Natural killer cell (primary cell): ENCODE results near the gene PAQR5. TPM values are rescaled to one million over a fixed set of nuclear protein-coding genes. Genes with fewer than 3 reads are reported as not detected.

Source experiments
- ATAC-seq, 3 donors: fragments of 150-1000 bp in 2 of 3; fragments of 200-7000 bp in 1 of 3; cut with Tn5 transposase; 1 replicate in 1 of 3; 2 replicates in 2 of 3; pipeline ENCODE4 v1.10.0; 2021; ENCODE audit warnings: mild to moderate bottlenecking in 2 of 3, moderate library complexity in 2 of 3
- DNase-seq, 2 donors: peaks; one replicate each; pipeline versions ENCODE4 v3.0.0 to v3.0.0-alpha.2; 2013 to 2021; ENCODE audit warnings: mixed read lengths in 1 of 2
- H3K27ac ChIP-seq: one replicate; pipeline ENCODE4 v1.5.1; 2013; ENCODE audit warnings: mild to moderate bottlenecking, low read length
- H3K27me3 ChIP-seq: one replicate; pipeline ENCODE4 v1.6.1; 2013; ENCODE audit warnings: low read length; ENCODE audit not compliant: control insufficient read depth, insufficient read depth
- H3K36me3 ChIP-seq: one replicate; pipeline ENCODE4 v1.6.1; 2013; ENCODE audit warnings: low read length; ENCODE audit not compliant: control insufficient read depth, insufficient read depth
- H3K4me1 ChIP-seq: one replicate; pipeline ENCODE4 v1.6.1; 2013; ENCODE audit warnings: low read length; ENCODE audit not compliant: control insufficient read depth, insufficient read depth
- H3K4me3 ChIP-seq: one replicate; pipeline ENCODE4 v1.5.1; 2013; ENCODE audit warnings: low read length
- H3K9me3 ChIP-seq: one replicate; pipeline ENCODE4 v1.6.1; 2013; ENCODE audit warnings: low read length; ENCODE audit not compliant: control insufficient read depth, insufficient read depth
- H3K27ac Mint-ChIP-seq, 2 donors: one replicate each; pipeline ENCODE4 v1.8.0; 2022; ENCODE audit warnings: mild to moderate bottlenecking in 2 of 2, mixed read lengths in 2 of 2, moderate library complexity in 1 of 2
- H3K27me3 Mint-ChIP-seq, 2 donors: one replicate each; pipeline ENCODE4 v1.8.0; 2022; ENCODE audit warnings: low read depth in 2 of 2, mixed read lengths in 2 of 2
- H3K36me3 Mint-ChIP-seq: one replicate; pipeline ENCODE4 v1.8.0; 2022; ENCODE audit warnings: mixed read lengths
- H3K4me1 Mint-ChIP-seq, 2 donors: one replicate each; pipeline ENCODE4 v1.8.0; 2022; ENCODE audit warnings: mixed read lengths in 2 of 2
- H3K4me3 Mint-ChIP-seq: one replicate; pipeline ENCODE4 v1.8.0; 2022; ENCODE audit warnings: mild to moderate bottlenecking, moderate library complexity, mixed read lengths
- H3K9me3 Mint-ChIP-seq, 2 donors: one replicate each; pipeline ENCODE4 v1.8.0; 2022; ENCODE audit warnings: mixed read lengths in 2 of 2
- WGBS: methylation state at CpG from one replicate; pipeline ENCODE4 v1.1.7; 2013; ENCODE audit warnings: missing lambda C conversion rate; ENCODE audit not compliant: insufficient coverage; 5-methylcytosine and 5-hydroxymethylcytosine counted together
- intact Hi-C: fragments of 100-400 bp; cut with micrococcal nuclease; formaldehyde crosslinking; loops from one replicate; pipeline ENCODE4 v1.14.2; 2022
- total RNA-seq, 4 donors: library from RNA; stranded (reverse); fragments of 120-200 nt in 1 of 4; gene quantifications; one replicate each; pipeline versions ENCODE4 v1.2.3 to v1.2.4, GENCODE V29; 2013 to 2022
- TF ChIP-seq, protein P1 (sequence below): fragments of 200-600 bp; IDR thresholded peaks from one replicate; pipeline ENCODE4 v1.8.0; 2022; ENCODE audit warnings: antibody characterized with exemption

Gene PAQR5
- total RNA-seq, 3 donors from 2014 or later (not counting 1 experiment from before 2014, with no cell fraction given) = 0.40 to 1.1 (median 0.59) TPM

DNA sequence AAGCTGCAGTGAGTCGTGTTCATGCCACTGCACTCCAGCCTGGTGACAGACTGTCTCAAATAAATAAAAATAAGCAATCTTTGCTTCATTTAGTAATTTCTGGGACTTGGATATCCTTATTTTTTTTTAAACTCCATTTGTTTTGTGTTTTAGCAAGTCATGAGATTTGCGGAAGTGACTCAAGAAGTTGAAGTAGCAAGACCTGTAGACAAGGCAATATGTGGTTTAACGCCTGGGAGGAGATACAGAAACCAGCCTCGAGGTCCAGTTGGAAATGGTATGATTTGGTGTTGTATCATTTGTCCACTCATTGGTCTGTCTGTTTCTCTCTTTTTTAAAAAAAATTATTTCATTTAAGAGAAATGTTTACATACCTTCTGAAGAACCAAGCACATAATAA lies 137.3 kb downstream of the PAQR5 start:
- Mint-ChIP-seq H3K4me3 (no peak overlapping the region), H3K27ac (no peak overlapping the region), H3K9me3 (no peaks in the 10 kb centered on the region), H3K4me1 (no peaks in the 10 kb centered on the region), H3K27me3 (no peaks in the 10 kb centered on the region), H3K36me3 (no peaks in the 10 kb centered on the region)
- Histone ChIP-seq H3K4me1 (no peaks in the 10 kb centered on the region), H3K4me3 (no peak overlapping the region), H3K27ac (no peak overlapping the region), H3K27me3 (no peaks in the 10 kb centered on the region), H3K9me3 (no peaks in the 10 kb centered on the region), H3K36me3 (no peaks in the 10 kb centered on the region)
- TF ChIP-seq, protein P1, sequence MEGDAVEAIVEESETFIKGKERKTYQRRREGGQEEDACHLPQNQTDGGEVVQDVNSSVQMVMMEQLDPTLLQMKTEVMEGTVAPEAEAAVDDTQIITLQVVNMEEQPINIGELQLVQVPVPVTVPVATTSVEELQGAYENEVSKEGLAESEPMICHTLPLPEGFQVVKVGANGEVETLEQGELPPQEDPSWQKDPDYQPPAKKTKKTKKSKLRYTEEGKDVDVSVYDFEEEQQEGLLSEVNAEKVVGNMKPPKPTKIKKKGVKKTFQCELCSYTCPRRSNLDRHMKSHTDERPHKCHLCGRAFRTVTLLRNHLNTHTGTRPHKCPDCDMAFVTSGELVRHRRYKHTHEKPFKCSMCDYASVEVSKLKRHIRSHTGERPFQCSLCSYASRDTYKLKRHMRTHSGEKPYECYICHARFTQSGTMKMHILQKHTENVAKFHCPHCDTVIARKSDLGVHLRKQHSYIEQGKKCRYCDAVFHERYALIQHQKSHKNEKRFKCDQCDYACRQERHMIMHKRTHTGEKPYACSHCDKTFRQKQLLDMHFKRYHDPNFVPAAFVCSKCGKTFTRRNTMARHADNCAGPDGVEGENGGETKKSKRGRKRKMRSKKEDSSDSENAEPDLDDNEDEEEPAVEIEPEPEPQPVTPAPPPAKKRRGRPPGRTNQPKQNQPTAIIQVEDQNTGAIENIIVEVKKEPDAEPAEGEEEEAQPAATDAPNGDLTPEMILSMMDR = no peak
- ATAC-seq (no peak), DNase-seq (no peak)
- 80% methylated on average over 4 of the region's 4 CpGs for WGBS
- intact Hi-C loops = no loop called here

DNA sequence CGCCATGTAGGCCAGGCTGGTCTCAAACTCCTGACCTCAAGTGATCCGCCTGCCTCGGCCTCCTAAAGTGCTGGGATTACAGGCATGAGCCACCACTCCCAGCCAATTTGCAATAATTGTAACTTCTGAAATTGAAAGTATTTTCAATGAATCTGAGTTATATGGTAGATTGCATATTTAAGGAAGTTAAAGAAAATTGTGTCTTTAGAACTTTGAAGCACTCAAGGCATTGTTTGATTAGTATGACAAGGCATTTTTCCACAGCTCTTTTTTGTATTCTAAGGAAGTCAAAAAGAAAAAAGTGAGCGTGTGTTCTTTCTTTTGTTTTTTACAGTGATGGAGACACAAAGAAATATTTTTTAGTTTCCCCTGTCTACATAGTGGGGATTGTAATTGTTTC lies 138.2 kb downstream of the PAQR5 start:
- TF ChIP-seq, protein P1 = no peak
- no peak overlapping the region for H3K27ac Mint-ChIP-seq
- Histone ChIP-seq H3K9me3 (no peaks in the 10 kb centered on the region), H3K27me3 (no peaks in the 10 kb centered on the region), H3K4me1 (no peaks in the 10 kb centered on the region), H3K27ac (no peak overlapping the region), H3K36me3 (no peaks in the 10 kb centered on the region), H3K4me3 (no peak overlapping the region)
- intact Hi-C loops = no loop called here
- H3K4me3 Mint-ChIP-seq = no peak overlapping the region
- H3K4me1 Mint-ChIP-seq = no peaks in the 10 kb centered on the region
- DNase-seq = no peak
- no peak for ATAC-seq
- WGBS = 100% methylated on average over 3 of the region's 4 CpGs
- no peaks in the 10 kb centered on the region for H3K27me3 Mint-ChIP-seq
- H3K9me3 Mint-ChIP-seq = no peaks in the 10 kb centered on the region
- no peaks in the 10 kb centered on the region for H3K36me3 Mint-ChIP-seq

DNA sequence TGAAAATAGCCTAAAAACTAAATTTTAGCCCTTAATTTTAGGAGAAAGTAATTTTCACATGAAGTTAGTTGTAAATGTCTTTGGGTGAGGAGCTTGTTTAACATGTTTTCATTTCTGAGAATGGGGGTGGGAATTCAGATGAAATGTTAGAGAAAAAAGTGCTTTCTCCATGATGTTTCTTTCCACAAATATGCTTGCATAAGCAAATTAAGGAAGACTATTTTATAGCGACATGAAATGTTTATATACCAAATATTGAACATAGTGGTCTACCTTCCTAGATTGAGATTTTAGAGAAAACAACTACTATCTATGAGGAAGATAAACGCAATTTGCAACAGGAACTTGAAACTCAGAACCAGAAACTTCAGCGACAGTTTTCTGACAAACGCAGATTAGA lies 140.9 kb downstream of the PAQR5 start:
- Mint-ChIP-seq H3K4me3 (no peak overlapping the region), H3K9me3 (no peaks in the 10 kb centered on the region), H3K27me3 (no peaks in the 10 kb centered on the region), H3K27ac (no peak overlapping the region), H3K36me3 (no peaks in the 10 kb centered on the region), H3K4me1 (peaks cover 5 to 6% of the 10 kb centered on the region in 2 donors)
- no peaks in the 10 kb centered on the region for H3K36me3 ChIP-seq
- no peaks in the 10 kb centered on the region for H3K9me3 ChIP-seq
- 84% methylated on average over 3 of the region's 4 CpGs for WGBS
- no peaks in the 10 kb centered on the region for H3K27me3 ChIP-seq
- intact Hi-C loops = no loop called here
- no peak overlapping the region for H3K27ac ChIP-seq
- TF ChIP-seq, protein P1 = no peak
- no peak overlapping the region for H3K4me3 ChIP-seq
- DNase-seq (no peak), ATAC-seq (no peak)
- peaks cover 5% of the 10 kb centered on the region for H3K4me1 ChIP-seq

DNA sequence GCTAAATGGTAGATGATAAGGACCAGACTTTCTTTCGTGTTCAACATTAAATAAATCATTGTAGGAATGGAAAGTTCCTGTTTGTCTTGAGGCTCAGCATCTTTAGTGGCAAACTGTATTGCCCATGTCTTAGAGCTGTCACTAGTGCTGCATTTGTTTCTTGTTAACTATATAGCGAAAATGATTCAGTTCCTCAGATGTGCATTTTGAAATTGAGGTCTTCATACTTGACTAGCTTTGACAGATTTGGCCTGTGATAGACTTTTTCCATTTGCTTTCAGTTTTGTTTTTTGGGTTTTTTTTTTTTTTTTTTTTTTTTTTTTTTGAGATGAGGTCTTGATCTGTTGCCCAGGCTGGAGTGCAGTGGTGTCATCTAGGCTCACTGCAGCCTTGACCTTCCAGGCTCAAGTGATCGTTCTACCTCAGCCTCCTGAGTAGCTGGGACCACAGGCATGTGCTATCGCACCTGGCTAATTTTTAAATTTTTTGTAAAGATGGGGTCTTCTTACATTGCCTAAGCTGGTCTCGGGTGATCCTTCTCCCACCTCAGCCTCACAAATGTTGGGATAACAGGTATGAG lies 144.4 kb downstream of the PAQR5 start:
- no peaks in the 10 kb centered on the region for H3K36me3 Mint-ChIP-seq
- ATAC-seq = peak; percentile 54 to 82 (median 64)
- intact Hi-C loops = no loop called here
- H3K4me3 ChIP-seq = no peak overlapping the region
- peaks cover 5% of the 10 kb centered on the region for H3K4me1 ChIP-seq
- H3K27ac Mint-ChIP-seq = peak overlapping the region; percentile 69 to 81
- H3K27ac ChIP-seq = peak overlapping the region; percentile 62
- H3K27me3 Mint-ChIP-seq = no peaks in the 10 kb centered on the region
- peaks cover 5 to 6% of the 10 kb centered on the region in 2 donors for H3K4me1 Mint-ChIP-seq
- no peaks in the 10 kb centered on the region for H3K9me3 ChIP-seq
- TF ChIP-seq, protein P1 = no peak
- no peaks in the 10 kb centered on the region for H3K27me3 ChIP-seq
- no peaks in the 10 kb centered on the region for H3K9me3 Mint-ChIP-seq
- H3K36me3 ChIP-seq = no peaks in the 10 kb centered on the region
- 77% methylated on average over 4 of the region's 5 CpGs for WGBS
- peak in 1 of 2 donors; percentile 29 for DNase-seq
- peak overlapping the region; percentile 9 for H3K4me3 Mint-ChIP-seq
